Activated CD8-positive, alpha-beta memory T cell treated with anti-CD3 and anti-CD28 coated beads, Interleukin-2, amount 50 U/mL, for 48 hours (primary cell): ENCODE measurements around the gene SRF.
"Not testable (repeated sequence)": the region's sequence is repeated elsewhere in the genome, so short reads cannot be mapped to it uniquely, and the experiment has no call there.

ENCODE experiments used
- DNase-seq: peaks from one replicate; pipeline ENCODE4 v3.0.0-alpha.2; 2020

Gene SRF

GRCh38 chr6:43170931-43171706 lies at the start of gene SRF:
Gene SRF, plus strand, starts transcription at chr6:43171269. Its CDS starts 388 bp downstream, at chr6:43171657.
- DNase-seq: peak; percentile 97

GRCh38 chr6:43122146-43122545 lies 48.9 kb upstream of the SRF start:
- DNase-seq: no peak

GRCh38 chr6:43123461-43124314 lies 47.4 kb upstream of the SRF start:
- no peak for DNase-seq

GRCh38 chr6:43124481-43124880 lies 46.6 kb upstream of the SRF start:
- no peak for DNase-seq

- DNase-seq: no peak
Observed at GRCh38 chr6:43125119-43125518, 46.0 kb upstream of the SRF start.

- no peak for DNase-seq
Observed at GRCh38 chr6:43125555-43125954, 45.5 kb upstream of the SRF start.

GRCh38 chr6:43127180-43127579 lies 43.9 kb upstream of the SRF start:
- DNase-seq: no peak

- no peak for DNase-seq
Observed at GRCh38 chr6:43127877-43128276, 43.2 kb upstream of the SRF start.

GRCh38 chr6:43128926-43129325 lies 42.1 kb upstream of the SRF start:
- DNase-seq: no peak

GRCh38 chr6:43129434-43130194 lies 41.5 kb upstream of the SRF start:
- DNase-seq: no peak

- no peak for DNase-seq
Observed at GRCh38 chr6:43130429-43130828, 40.6 kb upstream of the SRF start.

GRCh38 chr6:43131379-43131778 lies 39.7 kb upstream of the SRF start:
- DNase-seq: not testable (repeated sequence)

GRCh38 chr6:43138267-43138666 lies 32.8 kb upstream of the SRF start:
- DNase-seq: no peak

- not testable (repeated sequence) for DNase-seq
Observed at GRCh38 chr6:43139973-43140372, 31.1 kb upstream of the SRF start.

GRCh38 chr6:43141644-43142043 lies 29.4 kb upstream of the SRF start:
- peak; percentile 54 for DNase-seq

GRCh38 chr6:43142101-43142500 lies 29.0 kb upstream of the SRF start:
- peak; percentile 66 for DNase-seq

- peak; percentile 92 for DNase-seq
Observed at GRCh38 chr6:43143235-43144128, 27.6 kb upstream of the SRF start.

- no peak for DNase-seq
Observed at GRCh38 chr6:43144879-43145278, 26.2 kb upstream of the SRF start.

- DNase-seq: no peak
Observed at GRCh38 chr6:43146261-43146660, 24.8 kb upstream of the SRF start.

- no peak for DNase-seq
Observed at GRCh38 chr6:43146709-43147688, 24.1 kb upstream of the SRF start.
